Sigmoid colon (tissue), 7 donors: ENCODE data around the gene HIF1A. TPM values are rescaled to one million over a fixed set of nuclear protein-coding genes. Genes with fewer than 3 reads are reported as not detected.
"Not testable (repeated sequence)": the region's sequence is repeated elsewhere in the genome, so short reads cannot be mapped to it uniquely, and the experiment has no call there.

Experiments used
- DNase-seq: peaks from one replicate; pipeline ENCODE4 v3.0.0-alpha.2; 2019
- H3K27ac ChIP-seq, 4 donors: fragments of 200-600 bp; sonication (generic); one replicate each; pipeline ENCODE4 v1.5.1; 2016 to 2019; ENCODE audit warnings: mild to moderate bottlenecking in 1 of 4
- H3K27me3 ChIP-seq, 3 donors: fragments of 200-600 bp; sonication (generic); one replicate each; pipeline ENCODE4 v1.5.1; 2019; ENCODE audit warnings: mild to moderate bottlenecking in 1 of 3
- H3K36me3 ChIP-seq, 4 donors: fragments of 200-600 bp; sonication (generic); one replicate each; pipeline ENCODE4 v1.5.1; 2016 to 2019
- H3K4me1 ChIP-seq, 4 donors: fragments of 200-600 bp; sonication (generic); one replicate each; pipeline ENCODE4 v1.5.1; 2017 to 2019
- H3K4me3 ChIP-seq, 4 donors: fragments of 200-600 bp; sonication (generic); one replicate each; pipeline ENCODE4 v1.5.1; 2017 to 2019; ENCODE audit warnings: mild to moderate bottlenecking in 2 of 4, moderate library complexity in 1 of 4
- H3K9me3 ChIP-seq, 4 donors: fragments of 200-600 bp in 3 of 4; sonication (generic) in 3 of 4; one replicate each; pipeline versions ENCODE4 v1.5.1 to v1.6.1; 2013 to 2019
- EP300 ChIP-seq, 4 donors: sonication (generic); formaldehyde crosslinking; IDR thresholded peaks; one replicate each; pipeline ENCODE4 v1.6.1; 2017; ENCODE audit warnings: antibody characterized with exemption in 4 of 4
- POLR2A ChIP-seq, 2 donors: fragments of 450-650 bp; IDR thresholded peaks; one replicate each; pipeline ENCODE4 v1.6.1; 2016; ENCODE audit warnings: antibody characterized with exemption in 2 of 2, mild to moderate bottlenecking in 2 of 2, moderate library complexity in 2 of 2
- POLR2AphosphoS5 ChIP-seq, 4 donors: sonication (generic); formaldehyde crosslinking; IDR thresholded peaks; one replicate each; pipeline ENCODE4 v1.6.1; 2017; ENCODE audit warnings: antibody characterized with exemption in 4 of 4
- WGBS, 2 donors: extraction: QIAGEN DNeasy Blood & Tissue Kit; methylation state at CpG; one replicate each; pipeline ENCODE4 v1.1.7; 2013; 5-methylcytosine and 5-hydroxymethylcytosine counted together
- intact Hi-C: fragments of 100-400 bp; cut with DNase I; formaldehyde crosslinking; loops from one replicate; pipeline ENCODE4 v1.15.1; 2023
- polyA plus RNA-seq, 3 donors: library from polyadenylated mRNA; stranded (reverse); fragments of 200-250 nt; gene quantifications; one replicate each; pipeline ENCODE4 v1.2.3, GENCODE V29; 2013
- total RNA-seq, 4 donors: library from RNA; depleted of rRNA; stranded (reverse); fragments of >200 nt; gene quantifications; one replicate each; pipeline ENCODE4 v1.1.0, GENCODE V29; 2016
- TF ChIP-seq, protein P1 (sequence below), 4 experiments: fragments of 450-650 bp in 3 of 4; fragments of 200-600 bp in 1 of 4; IDR thresholded peaks; one replicate each; pipeline ENCODE4 v1.5.1; 2016 to 2019; ENCODE audit warnings: antibody characterized with exemption in 4 of 4, mild to moderate bottlenecking in 3 of 4, moderate library complexity in 2 of 4
- donor health status: healthy with polysubstance abuse.
- donor health status: Bipolar disorder and iron deficiency.
- donor health status: healthy.

Gene HIF1A
- total and polyA plus RNA-seq, 7 donors: 31.8 to 84.0 (median 61.7) TPM

DNA sequence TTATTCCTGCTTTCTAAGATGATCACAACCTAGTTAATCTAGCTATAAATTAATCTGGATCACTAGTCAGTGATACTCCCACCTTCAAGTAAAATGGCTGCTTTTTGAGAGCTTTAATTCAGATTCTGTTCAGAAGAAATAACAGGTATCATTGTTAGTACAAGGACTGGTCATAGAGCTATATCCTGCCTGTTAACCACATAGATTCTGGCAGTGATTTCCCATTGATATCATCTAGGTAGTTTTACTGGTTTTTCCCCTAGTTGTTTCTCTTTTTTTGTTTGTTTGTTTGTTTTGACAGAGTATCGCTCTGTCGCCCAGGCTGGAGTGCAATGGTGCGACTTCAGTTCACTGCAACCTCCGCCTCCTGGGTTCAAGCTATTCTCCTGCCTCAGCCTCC, 39.0 kb upstream of the HIF1A start:
- Histone ChIP-seq H3K4me3 (no peak overlapping the region), H3K27me3 (no peaks in the 10 kb centered on the region), H3K9me3 (no peaks in the 10 kb centered on the region), H3K4me1 (no peaks in the 10 kb centered on the region), H3K36me3 (no peaks in the 10 kb centered on the region), H3K27ac (no peak overlapping the region)
- intact Hi-C loops: no loop called here
- DNase-seq: no peak
- WGBS, 2 donors: 96 to 99% methylated on average over 4 of the region's 4 CpGs
- no peak for TF ChIP-seq EP300 (IDR thresholded peaks at IDR 0.05)
- TF ChIP-seq POLR2A (IDR thresholded peaks at IDR 0.05): no peak
- TF ChIP-seq POLR2AphosphoS5 (IDR thresholded peaks at IDR 0.05): no peak
- TF ChIP-seq, protein P1, sequence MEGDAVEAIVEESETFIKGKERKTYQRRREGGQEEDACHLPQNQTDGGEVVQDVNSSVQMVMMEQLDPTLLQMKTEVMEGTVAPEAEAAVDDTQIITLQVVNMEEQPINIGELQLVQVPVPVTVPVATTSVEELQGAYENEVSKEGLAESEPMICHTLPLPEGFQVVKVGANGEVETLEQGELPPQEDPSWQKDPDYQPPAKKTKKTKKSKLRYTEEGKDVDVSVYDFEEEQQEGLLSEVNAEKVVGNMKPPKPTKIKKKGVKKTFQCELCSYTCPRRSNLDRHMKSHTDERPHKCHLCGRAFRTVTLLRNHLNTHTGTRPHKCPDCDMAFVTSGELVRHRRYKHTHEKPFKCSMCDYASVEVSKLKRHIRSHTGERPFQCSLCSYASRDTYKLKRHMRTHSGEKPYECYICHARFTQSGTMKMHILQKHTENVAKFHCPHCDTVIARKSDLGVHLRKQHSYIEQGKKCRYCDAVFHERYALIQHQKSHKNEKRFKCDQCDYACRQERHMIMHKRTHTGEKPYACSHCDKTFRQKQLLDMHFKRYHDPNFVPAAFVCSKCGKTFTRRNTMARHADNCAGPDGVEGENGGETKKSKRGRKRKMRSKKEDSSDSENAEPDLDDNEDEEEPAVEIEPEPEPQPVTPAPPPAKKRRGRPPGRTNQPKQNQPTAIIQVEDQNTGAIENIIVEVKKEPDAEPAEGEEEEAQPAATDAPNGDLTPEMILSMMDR (IDR thresholded peaks at IDR 0.05): no peak

- 90 to 94% methylated on average over 1 of the region's 3 CpGs for WGBS, 2 donors
- intact Hi-C loops, H3K4me1 ChIP-seq, H3K9me3 ChIP-seq, H3K27me3 ChIP-seq, DNase-seq, H3K4me3 ChIP-seq, H3K27ac ChIP-seq, H3K36me3 ChIP-seq: not testable (repeated sequence)
Observed at GRCh38 chr14:61658111-61658510, 37.2 kb upstream of the HIF1A start.

- 93% methylated on average over 2 of the region's 2 CpGs for WGBS, 2 donors
- no peak overlapping the region for H3K27ac ChIP-seq
- H3K4me1 ChIP-seq: no peaks in the 10 kb centered on the region
- no peak overlapping the region for H3K4me3 ChIP-seq
- no peaks in the 10 kb centered on the region for H3K27me3 ChIP-seq
- intact Hi-C loops: no loop called here
- no peaks in the 10 kb centered on the region for H3K9me3 ChIP-seq
- TF ChIP-seq EP300 (IDR thresholded peaks at IDR 0.05) (no peak), POLR2AphosphoS5 (IDR thresholded peaks at IDR 0.05) (no peak), POLR2A (IDR thresholded peaks at IDR 0.05) (no peak)
- TF ChIP-seq, protein P1 (IDR thresholded peaks at IDR 0.05): no peak
- H3K36me3 ChIP-seq: no peaks in the 10 kb centered on the region
- DNase-seq: no peak
Observed at GRCh38 chr14:61659582-61659981, 35.7 kb upstream of the HIF1A start.

GRCh38 chr14:61661471-61662400, 33.6 kb upstream of the HIF1A start:
- no peaks in the 10 kb centered on the region for H3K4me1 ChIP-seq
- peak overlapping the region in 1 of 4 donors; percentile 24 for H3K27ac ChIP-seq
- TF ChIP-seq POLR2AphosphoS5 (IDR thresholded peaks at IDR 0.05): no peak
- no peak for TF ChIP-seq EP300 (IDR thresholded peaks at IDR 0.05)
- TF ChIP-seq, protein P1 (IDR thresholded peaks at IDR 0.05): no peak
- TF ChIP-seq POLR2A (IDR thresholded peaks at IDR 0.05): no peak
- H3K4me3 ChIP-seq: no peak overlapping the region
- H3K27me3 ChIP-seq: no peaks in the 10 kb centered on the region
- no peaks in the 10 kb centered on the region for H3K36me3 ChIP-seq
- DNase-seq: no peak
- no peaks in the 10 kb centered on the region for H3K9me3 ChIP-seq
- 68 to 84% methylated on average over 6 of the region's 6 CpGs for WGBS, 2 donors
- intact Hi-C loops: no loop called here

DNA sequence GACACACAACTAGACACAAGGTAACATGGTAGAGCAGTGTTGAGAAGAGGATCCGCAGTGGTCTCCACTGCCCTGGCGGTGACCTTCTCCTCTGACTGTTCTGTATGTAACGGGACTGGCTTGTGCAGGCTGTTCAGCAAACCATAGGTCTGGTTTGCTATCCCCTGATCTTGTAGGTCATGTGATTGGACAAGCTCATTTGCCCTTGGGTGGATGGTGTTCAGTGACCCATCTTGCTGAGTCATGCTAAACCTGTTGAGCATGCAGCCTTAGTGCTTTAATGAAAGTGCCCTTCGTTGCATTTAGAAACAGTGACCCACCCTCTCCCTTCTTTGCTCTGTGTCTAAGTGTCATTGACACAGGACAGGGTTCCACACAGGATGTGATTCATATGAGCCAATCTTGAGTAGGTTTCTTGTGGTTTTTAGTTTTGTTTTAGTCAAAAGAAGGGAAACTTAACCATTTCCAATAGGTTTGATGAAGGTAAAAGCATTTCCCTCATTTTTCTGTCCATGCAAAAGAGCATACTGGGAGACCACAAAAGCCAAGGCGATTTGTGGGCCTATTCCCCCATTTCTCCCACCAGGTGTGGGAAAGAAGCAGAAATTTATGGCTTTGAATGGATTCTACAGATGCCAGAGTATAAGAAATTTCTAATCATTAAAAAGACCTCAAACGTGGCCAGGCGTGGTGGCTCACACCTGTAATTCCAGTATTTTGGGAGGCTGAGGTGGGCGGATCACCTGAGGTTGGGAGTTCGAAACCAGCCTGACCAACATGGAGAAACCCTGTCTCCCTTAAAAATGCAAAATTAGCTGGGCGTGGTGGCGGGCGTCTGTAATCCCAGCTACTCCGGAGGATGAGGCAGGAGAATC, 32.6 kb upstream of the HIF1A start:
- Histone ChIP-seq H3K27me3 (no peaks in the 10 kb centered on the region), H3K4me1 (no peaks in the 10 kb centered on the region), H3K4me3 (no peak overlapping the region), H3K27ac (peak overlapping the region in 1 of 4 donors; percentile 24), H3K9me3 (no peaks in the 10 kb centered on the region), H3K36me3 (no peaks in the 10 kb centered on the region)
- TF ChIP-seq POLR2AphosphoS5 (IDR thresholded peaks at IDR 0.05) (no peak), EP300 (IDR thresholded peaks at IDR 0.05) (no peak), POLR2A (IDR thresholded peaks at IDR 0.05) (no peak)
- TF ChIP-seq, protein P1 (IDR thresholded peaks at IDR 0.05): no peak
- no peak for DNase-seq
- intact Hi-C loops: no loop called here
- WGBS, 2 donors: 79 to 86% methylated on average over 13 of the region's 13 CpGs
